Epithelial cell of esophagus (primary cell): ENCODE data around the gene TAGLN3.
"Not testable (repeated sequence)": the region's sequence is repeated elsewhere in the genome, so short reads cannot be mapped to it uniquely, and the experiment has no call there.

Experiments used
- DNase-seq: peaks from one replicate; pipeline ENCODE4 v3.0.0; 2010; ENCODE audit warnings: low read depth
- H3K4me3 ChIP-seq: 2 replicates; pipeline ENCODE4 v1.5.1; 2011; ENCODE audit warnings: mild to moderate bottlenecking, low read length, control low read depth
- CTCF ChIP-seq: IDR thresholded peaks from 2 replicates; pipeline ENCODE4 v1.5.1; 2011; ENCODE audit warnings: low read depth, mild to moderate bottlenecking, low read length, control low read depth, inconsistent platforms; ENCODE audit not compliant: insufficient read depth; ENCODE audit errors: missing control alignments

Gene TAGLN3

GRCh38 chr3:112030901-112031300 is 32.2 kb downstream of the TAGLN3 start:
- no peak for DNase-seq
- TF ChIP-seq CTCF = no peak
- no peak overlapping the region for H3K4me3 ChIP-seq

DNA sequence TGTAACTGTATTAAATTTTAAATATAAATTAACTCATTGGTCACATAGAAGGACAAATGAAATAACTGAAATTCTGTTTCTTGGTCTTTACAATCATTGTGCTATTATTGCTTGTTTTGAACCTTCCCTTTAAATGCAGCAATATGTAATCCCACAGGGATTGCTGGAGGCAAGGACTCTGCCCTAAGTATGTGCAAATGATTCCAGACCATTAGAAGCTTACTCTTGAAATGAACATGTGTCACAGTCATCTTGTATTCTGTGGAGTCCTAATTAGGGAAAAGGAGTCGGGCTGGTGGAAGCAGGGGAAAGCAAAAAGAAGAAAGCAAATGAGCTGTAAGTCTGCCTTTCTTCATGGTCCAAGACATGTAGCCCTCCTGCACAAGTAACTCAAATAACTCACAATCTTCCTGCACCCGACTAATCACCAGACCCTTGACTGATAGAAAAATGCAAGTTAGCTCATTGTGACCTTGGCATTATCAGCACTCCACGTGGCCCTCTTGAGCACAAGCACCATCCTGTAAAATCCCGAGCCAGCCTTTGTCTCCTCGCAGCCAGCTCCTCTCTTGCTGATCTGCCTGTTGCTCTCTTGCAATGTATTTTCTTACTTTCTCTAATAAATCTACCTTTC is 33.5 kb downstream of the TAGLN3 start:
- no peak for DNase-seq
- no peak for TF ChIP-seq CTCF
- no peak overlapping the region for H3K4me3 ChIP-seq

DNA sequence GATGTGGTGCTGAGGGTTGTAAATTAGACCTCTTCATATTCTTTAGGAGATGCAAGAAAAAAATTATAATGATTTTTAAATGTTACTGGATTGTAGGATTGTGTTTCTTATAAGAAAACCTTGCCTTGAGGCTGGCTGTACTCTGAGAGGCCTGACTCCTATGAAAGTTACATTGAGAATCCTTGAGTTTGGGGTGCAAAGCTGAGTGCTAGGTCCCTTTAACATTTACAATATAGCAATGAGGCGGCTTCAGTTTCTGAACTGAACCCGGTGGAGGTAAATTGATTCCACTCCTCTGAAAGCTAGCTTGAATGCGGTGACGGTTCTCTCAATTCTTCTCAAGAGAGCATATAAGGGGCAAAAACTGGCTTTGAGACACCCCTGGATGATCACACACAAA is 35.7 kb downstream of the TAGLN3 start, which contains the start of gene TMPRSS7:
Gene TMPRSS7 (plus strand): TSS at position 301 of the 400 bp plus-strand sequence. CDS start 110 bp downstream, outside the sequence.
- H3K4me3 ChIP-seq = no peak within 1 kb of the TSS
- TF ChIP-seq CTCF = no peak
- no peak for DNase-seq

DNA sequence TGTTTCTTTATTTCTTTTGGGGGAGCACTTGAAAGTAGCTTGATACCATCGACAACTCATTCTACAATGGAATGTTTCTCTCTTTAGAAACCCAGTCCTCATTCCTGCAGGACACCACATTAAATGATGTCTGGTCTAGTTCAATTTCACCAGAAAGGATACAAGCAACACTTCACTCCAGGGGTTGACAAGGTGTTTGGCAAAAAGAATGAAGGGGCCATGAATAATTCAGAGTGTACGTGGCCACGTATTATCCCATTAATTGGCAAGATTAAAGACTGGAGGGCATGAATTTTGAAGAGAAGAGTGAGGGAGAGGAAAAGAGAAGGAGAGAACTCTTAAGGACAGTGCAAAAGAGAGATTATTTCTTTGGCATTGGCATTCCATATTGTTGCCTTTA is 36.5 kb downstream of the TAGLN3 start:
- TF ChIP-seq CTCF = no peak
- DNase-seq = no peak
- no peak overlapping the region for H3K4me3 ChIP-seq

- H3K4me3 ChIP-seq, DNase-seq: not testable (repeated sequence)
Observed at GRCh38 chr3:112037194-112037593, 38.5 kb downstream of the TAGLN3 start.

GRCh38 chr3:112038863-112039262 is 40.1 kb downstream of the TAGLN3 start:
- no peak overlapping the region for H3K4me3 ChIP-seq
- peak; percentile 83 for DNase-seq
- TF ChIP-seq CTCF = no peak

- DNase-seq = no peak
- no peak overlapping the region for H3K4me3 ChIP-seq
- no peak for TF ChIP-seq CTCF
Observed at GRCh38 chr3:112041321-112041720, 42.6 kb downstream of the TAGLN3 start.

DNA sequence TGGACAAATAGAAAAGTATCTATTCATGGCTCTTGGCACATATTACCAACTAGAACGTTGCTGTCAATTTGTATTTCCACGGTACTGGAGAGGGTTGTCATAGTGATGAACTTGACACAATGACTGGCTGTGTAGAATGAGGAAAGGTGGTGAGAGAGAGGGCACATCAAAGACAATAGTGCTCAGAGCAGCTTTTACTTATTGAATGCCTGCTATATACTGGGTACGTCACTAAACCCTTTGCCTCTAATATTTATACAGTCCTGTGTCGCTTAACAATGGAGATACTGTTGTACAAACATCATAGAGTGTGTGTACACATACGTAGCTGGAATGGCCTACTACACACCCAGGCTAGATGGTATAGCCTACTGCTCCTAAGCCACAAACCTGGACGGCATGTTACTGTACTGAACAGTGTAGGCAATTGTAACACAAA is 44.1 kb downstream of the TAGLN3 start:
- H3K4me3 ChIP-seq = no peak overlapping the region
- DNase-seq = peak; percentile 29
- no peak for TF ChIP-seq CTCF
